Activated naive CD4-positive, alpha-beta T cell treated with anti-CD3 and anti-CD28 coated beads, Interleukin-2, amount 50 U/mL, for 24 hours (primary cell): ENCODE measurements around the gene AURKA.

Experiments
- H3K27ac Mint-ChIP-seq: one replicate; pipeline ENCODE4 v1.8.0; 2021; ENCODE audit warnings: mild to moderate bottlenecking, mixed read lengths
- H3K27me3 Mint-ChIP-seq: one replicate; pipeline ENCODE4 v1.8.0; 2021; ENCODE audit warnings: mixed read lengths
- H3K36me3 Mint-ChIP-seq: one replicate; pipeline ENCODE4 v1.8.0; 2021; ENCODE audit warnings: mixed read lengths
- H3K4me1 Mint-ChIP-seq: one replicate; pipeline ENCODE4 v1.8.0; 2021; ENCODE audit warnings: mixed read lengths
- H3K4me3 Mint-ChIP-seq: one replicate; pipeline ENCODE4 v1.8.0; 2021; ENCODE audit warnings: mild to moderate bottlenecking, mixed read lengths
- H3K9me3 Mint-ChIP-seq: one replicate; pipeline ENCODE4 v1.8.0; 2021; ENCODE audit warnings: mixed read lengths

The AURKA gene

DNA sequence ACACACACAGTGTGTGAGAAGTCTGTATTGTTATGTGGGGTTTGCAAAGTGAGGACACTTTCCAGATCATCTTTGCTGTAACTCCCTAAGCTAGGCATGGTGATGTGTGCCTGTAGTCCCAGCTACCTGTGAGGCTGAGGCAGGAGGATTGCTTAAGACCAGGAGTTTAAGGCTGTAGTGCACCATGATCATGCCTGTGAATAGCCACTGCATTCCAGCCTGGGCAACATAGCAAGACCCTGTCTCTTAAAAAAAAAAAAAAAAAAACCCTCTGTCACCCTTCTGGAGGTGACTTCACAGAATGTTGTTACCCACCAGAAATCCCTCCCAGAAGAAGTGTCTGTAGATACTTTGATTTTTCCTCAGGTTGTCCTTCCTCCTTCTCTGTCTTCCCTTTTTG is 34.9 kb upstream of the AURKA start:
- H3K9me3 Mint-ChIP-seq, result no peaks in the 10 kb centered on the region
- H3K4me1 Mint-ChIP-seq, result peaks cover 63% of the 10 kb centered on the region
- H3K4me3 Mint-ChIP-seq, result no peak overlapping the region
- H3K27ac Mint-ChIP-seq, result no peak overlapping the region
- H3K36me3 Mint-ChIP-seq, result peaks cover 10% of the 10 kb centered on the region
- no peaks in the 10 kb centered on the region for H3K27me3 Mint-ChIP-seq

DNA sequence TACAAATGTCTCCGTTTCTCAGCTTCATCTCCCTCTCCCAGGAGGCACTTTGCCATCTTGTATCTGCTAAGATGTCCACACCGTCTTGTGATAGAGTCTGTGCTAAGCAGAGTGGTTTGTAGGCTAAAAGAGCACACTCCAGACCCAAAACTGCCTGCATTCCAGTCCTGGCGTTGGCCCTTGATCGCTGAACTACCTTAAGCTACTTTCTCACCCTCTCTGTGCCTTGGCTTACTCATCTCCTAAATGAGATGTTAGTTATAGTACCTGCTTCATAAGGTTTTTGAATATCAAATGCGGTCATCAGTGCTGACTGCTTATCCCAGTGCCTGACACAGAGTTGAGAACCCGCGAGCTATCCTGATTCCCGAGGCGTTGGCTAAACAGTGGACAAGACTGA is 34.0 kb upstream of the AURKA start:
- H3K9me3 Mint-ChIP-seq, result no peaks in the 10 kb centered on the region
- no peak overlapping the region for H3K4me3 Mint-ChIP-seq
- H3K27me3 Mint-ChIP-seq, result no peaks in the 10 kb centered on the region
- H3K4me1 Mint-ChIP-seq, result peaks cover 66% of the 10 kb centered on the region
- H3K36me3 Mint-ChIP-seq, result peaks cover 8% of the 10 kb centered on the region
- no peak overlapping the region for H3K27ac Mint-ChIP-seq

DNA sequence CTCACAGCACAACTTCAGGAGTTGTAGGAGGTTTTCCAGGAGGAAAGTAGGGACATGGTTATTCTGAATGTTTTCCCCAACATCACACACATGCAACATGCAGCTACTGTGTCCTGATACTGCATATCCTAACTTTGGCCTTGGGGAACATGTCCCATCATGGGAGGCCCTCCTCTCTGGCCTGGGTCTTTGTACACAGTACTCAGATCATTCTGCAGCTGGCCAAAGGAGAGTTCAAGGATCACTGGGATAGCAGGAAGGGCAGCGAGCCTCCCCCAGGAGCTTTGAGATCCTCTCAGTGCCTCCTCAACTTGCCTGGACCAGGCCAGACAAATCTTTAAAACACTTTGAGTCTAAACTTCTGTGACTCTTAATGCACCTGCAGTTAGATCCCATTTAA is 32.9 kb upstream of the AURKA start:
- Mint-ChIP-seq H3K36me3 (peaks cover 8% of the 10 kb centered on the region), H3K4me3 (no peak overlapping the region), H3K9me3 (no peaks in the 10 kb centered on the region), H3K4me1 (peaks cover 64% of the 10 kb centered on the region), H3K27ac (peak overlapping the region; percentile 46), H3K27me3 (no peaks in the 10 kb centered on the region)

DNA sequence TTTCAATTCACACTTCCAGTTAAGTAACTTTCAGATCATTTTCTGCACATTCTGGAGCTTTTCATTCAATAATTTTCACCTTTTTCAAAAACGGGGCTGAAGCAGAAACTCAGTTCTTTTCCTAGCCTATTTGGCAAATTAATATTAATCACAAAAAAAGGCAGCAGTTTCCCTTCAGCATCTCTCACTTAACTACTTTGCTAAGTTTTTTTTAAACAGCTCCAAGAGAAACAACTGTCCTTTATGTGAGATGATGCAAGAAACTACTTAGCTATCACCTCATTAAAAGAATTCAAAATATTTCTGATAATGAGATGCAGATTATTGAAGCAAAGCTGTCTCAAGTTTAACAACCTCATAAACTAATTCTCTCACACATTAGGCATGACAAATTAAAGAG is 31.9 kb upstream of the AURKA start:
- no peaks in the 10 kb centered on the region for H3K27me3 Mint-ChIP-seq

DNA sequence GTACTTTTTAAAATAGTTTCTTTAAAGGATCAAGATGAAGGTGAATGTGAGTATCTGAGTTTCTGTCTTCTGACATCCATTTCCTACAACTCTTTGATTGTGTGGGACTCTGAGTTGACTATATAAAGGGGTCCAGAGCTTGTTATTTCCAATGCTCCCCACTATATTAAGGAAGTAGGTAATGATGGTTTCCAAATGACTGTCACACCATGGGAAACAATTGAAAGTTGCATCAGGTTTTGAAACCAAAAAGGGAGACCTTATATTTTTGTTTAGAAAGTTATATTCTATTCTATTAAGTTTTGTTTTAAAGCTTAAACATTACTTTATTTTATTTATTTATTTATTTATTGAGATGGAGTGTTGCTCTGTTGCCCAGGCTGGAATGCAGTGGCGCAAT is 31.2 kb upstream of the AURKA start:
- H3K4me1 Mint-ChIP-seq, result peaks cover 60% of the 10 kb centered on the region
- peaks cover 11% of the 10 kb centered on the region for H3K36me3 Mint-ChIP-seq
- no peaks in the 10 kb centered on the region for H3K27me3 Mint-ChIP-seq
- H3K27ac Mint-ChIP-seq, result peak overlapping the region; percentile 81
- no peaks in the 10 kb centered on the region for H3K9me3 Mint-ChIP-seq
- no peak overlapping the region for H3K4me3 Mint-ChIP-seq

More for the DNA sequence above, 31.9 kb upstream of the AURKA start:
- H3K9me3 Mint-ChIP-seq, result no peaks in the 10 kb centered on the region
- H3K36me3 Mint-ChIP-seq, result peaks cover 10% of the 10 kb centered on the region
- no peak overlapping the region for H3K4me3 Mint-ChIP-seq
- H3K27ac Mint-ChIP-seq, result no peak overlapping the region
- peaks cover 59% of the 10 kb centered on the region for H3K4me1 Mint-ChIP-seq

DNA sequence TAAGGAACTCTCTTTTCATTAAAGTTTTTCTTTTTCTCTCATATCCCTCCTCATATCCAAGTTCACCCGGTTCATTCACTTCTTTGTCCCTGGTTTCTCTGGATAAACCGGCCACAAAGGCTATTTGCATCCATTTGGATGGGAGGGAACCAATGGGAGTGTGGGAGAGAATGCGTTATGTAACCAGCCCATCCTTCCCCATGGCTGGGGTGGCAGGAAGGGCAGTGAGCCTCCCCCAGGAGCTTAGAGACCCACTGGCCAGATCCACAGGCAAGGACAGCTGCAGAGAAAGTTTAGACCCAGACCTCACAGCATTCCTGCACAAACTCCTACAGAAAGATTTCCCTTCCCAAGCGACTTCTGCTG is 30.8 kb upstream of the AURKA start:
- Mint-ChIP-seq H3K27me3 (no peaks in the 10 kb centered on the region), H3K36me3 (peaks cover 8% of the 10 kb centered on the region), H3K4me1 (peaks cover 60% of the 10 kb centered on the region), H3K27ac (peak overlapping the region; percentile 81), H3K4me3 (peak overlapping the region; percentile 67), H3K9me3 (no peaks in the 10 kb centered on the region)

DNA sequence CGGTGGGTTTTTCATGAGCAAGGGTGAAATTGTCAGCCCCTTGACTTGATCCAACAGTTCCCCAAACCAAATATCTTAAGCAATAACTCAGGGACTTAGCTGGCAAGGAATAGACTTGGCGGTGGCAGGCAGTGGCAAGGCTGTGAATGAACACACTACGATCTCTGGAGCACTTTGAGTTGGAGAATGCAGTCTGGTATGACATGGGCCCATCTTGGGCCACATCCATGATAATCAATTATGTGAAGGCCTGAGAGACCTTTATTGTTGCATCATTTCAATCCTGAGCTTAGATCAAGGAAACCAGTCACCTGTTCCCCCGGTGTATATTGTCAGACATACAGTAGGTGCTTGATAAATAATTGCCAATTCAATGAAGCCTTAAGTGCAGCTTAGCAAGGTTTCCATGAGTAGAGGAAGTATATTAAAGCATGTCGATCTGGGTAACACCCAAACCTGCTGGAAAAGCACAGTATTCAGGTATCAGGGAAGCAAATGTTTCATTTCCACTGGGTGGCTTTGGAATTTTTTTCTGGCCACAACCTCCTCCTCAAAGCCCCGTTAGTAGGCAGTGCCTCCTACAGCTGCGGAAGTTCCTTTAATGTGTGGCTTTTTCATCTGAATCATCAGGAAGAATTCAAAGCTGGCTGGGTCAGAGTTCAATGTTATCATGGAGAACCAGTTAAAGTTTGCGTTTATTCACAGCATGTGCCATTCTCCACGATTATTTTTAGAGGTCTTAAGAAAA is 30.2 kb upstream of the AURKA start:
- peak overlapping the region; percentile 19 for H3K27ac Mint-ChIP-seq
- no peaks in the 10 kb centered on the region for H3K27me3 Mint-ChIP-seq
- H3K9me3 Mint-ChIP-seq, result no peaks in the 10 kb centered on the region
- peaks cover 4% of the 10 kb centered on the region for H3K36me3 Mint-ChIP-seq
- peak overlapping the region; percentile 67 for H3K4me3 Mint-ChIP-seq
- peaks cover 60% of the 10 kb centered on the region for H3K4me1 Mint-ChIP-seq

DNA sequence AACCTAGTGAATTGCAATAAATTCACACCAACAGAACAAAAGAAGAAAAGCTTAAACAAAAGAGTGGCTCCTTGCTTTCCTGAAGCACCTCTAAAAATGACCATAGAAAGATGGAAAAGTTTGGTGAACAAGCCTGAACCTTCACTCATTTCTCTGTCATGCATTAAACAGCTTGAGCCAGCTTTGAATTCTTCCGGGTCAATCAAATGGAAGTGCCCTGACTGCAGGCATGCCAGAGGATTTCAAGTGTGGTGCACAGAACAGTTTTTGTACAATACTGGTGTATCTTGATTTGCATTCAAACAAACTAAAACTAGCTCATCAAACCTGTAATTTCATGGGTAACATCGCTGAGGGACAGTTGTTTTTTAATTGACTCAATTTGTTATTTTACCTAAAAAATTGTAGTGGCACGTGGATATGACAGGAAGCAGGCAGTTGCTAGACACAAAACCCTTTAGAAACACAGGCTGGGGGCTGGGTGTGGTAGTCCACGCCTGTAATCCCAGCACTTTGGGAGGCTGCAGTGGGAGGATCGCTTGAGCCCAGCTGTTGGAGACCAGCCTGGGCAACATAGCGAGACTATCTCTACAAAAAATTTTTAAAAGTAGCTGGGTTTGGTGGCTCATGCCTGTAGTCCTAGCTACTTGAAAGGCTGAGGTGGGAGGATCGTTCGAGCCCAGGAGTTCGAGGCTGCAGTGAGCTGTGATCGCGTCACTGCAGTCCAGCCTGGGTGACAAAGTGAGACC is 29.1 kb upstream of the AURKA start:
- Mint-ChIP-seq H3K9me3 (no peaks in the 10 kb centered on the region), H3K4me1 (peaks cover 68% of the 10 kb centered on the region), H3K27ac (peak overlapping the region; percentile 82), H3K4me3 (peak overlapping the region; percentile 55), H3K27me3 (no peaks in the 10 kb centered on the region), H3K36me3 (peaks cover 2% of the 10 kb centered on the region)

DNA sequence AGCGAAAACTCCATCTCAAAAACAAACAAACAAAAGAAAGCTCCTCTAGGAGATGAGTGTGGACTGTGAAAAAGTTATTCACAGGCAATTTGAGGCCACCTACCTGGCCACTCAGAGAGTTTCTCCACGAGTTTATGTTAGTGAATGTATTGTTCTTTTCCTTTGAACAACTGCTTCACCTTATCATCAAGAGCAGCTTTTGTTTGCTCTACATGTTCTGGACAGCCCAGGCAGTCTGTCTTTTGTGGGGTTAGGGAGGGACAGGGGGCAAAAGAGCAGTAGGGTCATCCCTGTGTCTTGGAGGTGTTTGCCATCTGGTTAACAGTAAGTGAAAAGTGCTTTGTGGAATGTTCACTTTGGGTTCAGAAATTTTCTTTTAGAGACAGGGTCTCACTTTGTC is 28.0 kb upstream of the AURKA start:
- H3K4me1 Mint-ChIP-seq, result peaks cover 70% of the 10 kb centered on the region
- H3K27ac Mint-ChIP-seq, result peak overlapping the region; percentile 17
- peaks cover 2% of the 10 kb centered on the region for H3K36me3 Mint-ChIP-seq
- peak overlapping the region; percentile 19 for H3K4me3 Mint-ChIP-seq
- no peaks in the 10 kb centered on the region for H3K9me3 Mint-ChIP-seq
- H3K27me3 Mint-ChIP-seq, result no peaks in the 10 kb centered on the region

DNA sequence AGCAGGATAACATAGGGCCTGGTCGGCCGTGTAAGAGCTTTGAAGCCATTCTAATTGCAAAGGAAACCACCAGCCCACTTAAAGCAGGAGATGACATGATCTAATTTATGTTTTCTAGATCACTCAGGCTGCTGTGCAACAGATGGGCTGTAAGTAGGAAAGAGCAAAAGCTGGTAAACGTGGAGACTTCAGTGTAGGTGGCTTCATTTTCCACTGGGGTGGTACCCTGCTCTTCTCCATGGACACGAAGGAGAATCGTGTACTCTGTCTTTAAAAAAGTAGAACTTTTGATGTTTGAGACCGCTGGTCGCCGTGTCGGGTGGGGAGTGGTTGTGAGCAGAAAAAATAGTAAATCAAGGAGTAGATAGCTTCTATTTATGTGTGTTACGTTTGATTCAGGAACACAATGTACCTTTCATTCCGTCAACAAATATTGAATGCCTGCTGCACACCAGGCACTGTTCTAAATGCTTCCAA is 26.4 kb upstream of the AURKA start:
- Mint-ChIP-seq H3K36me3 (peaks cover 5% of the 10 kb centered on the region), H3K4me1 (peaks cover 85% of the 10 kb centered on the region), H3K9me3 (no peaks in the 10 kb centered on the region), H3K27ac (peak overlapping the region; percentile 94), H3K4me3 (peak overlapping the region; percentile 74), H3K27me3 (no peaks in the 10 kb centered on the region)

DNA sequence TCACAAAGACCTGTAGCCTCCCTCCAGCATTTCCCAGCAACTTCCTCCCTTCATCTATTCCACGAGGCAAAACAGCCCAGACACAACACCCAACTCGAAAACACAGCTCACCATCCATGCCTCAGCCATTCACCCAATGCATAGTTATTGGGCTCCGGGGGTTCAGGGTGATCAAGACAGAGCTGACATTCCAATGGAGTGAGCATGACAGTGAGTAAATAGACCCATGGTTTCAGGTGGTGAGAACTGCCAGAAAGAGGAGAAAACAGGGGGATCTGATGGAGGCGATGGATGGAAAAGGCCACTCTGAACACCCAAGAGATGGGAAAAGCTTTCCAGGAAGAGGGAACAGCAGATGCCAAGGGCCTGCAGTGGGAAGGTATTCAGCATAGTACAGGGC is 25.9 kb upstream of the AURKA start:
- Mint-ChIP-seq H3K9me3 (no peaks in the 10 kb centered on the region), H3K4me3 (peak overlapping the region; percentile 74), H3K27ac (peak overlapping the region; percentile 94), H3K36me3 (peaks cover 5% of the 10 kb centered on the region), H3K27me3 (no peaks in the 10 kb centered on the region), H3K4me1 (peaks cover 86% of the 10 kb centered on the region)

DNA sequence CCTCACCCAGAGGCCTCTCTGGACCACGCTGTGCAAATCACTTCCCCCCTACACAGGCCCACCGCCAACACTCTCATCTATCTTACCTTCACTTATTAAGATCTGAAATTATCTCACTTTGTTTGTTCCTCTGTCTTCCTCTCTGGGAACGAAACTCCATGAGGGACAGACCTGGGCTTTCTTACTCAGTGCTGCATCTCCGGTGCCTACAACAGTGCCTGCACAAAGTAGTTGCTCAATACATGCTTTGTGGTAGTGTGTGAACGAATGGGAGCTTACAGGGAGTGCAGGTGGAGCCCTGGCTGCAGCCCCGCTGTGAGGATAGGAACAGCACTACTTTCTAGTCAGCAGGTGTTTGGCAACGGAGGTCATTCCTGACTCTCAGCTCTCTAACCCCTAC is 25.4 kb upstream of the AURKA start:
- H3K4me3 Mint-ChIP-seq, result peak overlapping the region; percentile 12
- H3K4me1 Mint-ChIP-seq, result peaks cover 86% of the 10 kb centered on the region
- H3K27ac Mint-ChIP-seq, result peak overlapping the region; percentile 94
- H3K27me3 Mint-ChIP-seq, result no peaks in the 10 kb centered on the region
- no peaks in the 10 kb centered on the region for H3K9me3 Mint-ChIP-seq
- peaks cover 5% of the 10 kb centered on the region for H3K36me3 Mint-ChIP-seq

DNA sequence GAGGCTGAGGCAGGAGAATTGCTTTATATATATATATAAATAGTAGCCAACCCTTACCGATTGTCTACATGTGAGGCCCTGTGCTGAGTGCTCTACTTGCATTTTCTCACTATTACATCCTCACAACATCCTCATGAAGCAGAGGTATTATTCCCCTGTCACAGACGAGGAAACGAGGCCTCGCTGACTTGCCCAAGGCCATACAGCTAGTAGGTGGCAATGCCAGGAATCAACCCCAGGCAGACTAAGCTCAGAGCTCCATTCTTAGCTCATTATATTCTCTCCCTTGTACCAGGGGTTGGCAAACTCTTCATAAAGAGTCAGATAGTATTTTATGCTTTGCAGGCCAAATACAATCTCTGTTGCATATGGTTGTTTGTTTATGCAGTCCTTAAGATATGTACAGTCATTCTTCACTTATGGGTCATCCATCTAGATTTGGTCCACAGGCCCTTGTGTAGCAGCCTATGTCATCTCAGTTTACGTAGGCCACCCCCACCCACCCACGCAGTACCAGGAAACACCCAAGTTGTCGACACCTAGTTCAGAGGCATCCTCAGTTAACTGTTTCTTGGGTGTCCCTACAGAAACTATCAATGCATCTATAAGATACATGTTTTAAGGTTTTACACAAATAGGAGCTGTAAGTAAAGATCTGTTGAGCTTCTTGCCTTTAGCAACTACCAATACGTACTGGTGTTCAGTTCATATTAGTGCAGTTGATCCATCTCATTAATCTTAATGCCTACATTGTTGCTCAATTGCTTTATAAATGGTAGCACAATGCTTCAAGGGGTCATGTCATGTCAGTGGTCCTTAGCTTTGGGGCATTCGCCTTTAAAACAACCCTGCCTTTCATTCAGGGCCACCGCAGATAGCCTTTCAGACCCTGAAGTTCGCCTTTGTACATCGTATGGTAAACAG is 23.1 kb upstream of the AURKA start:
- H3K36me3 Mint-ChIP-seq, result peaks cover 5% of the 10 kb centered on the region
- H3K4me1 Mint-ChIP-seq, result peaks cover 84% of the 10 kb centered on the region
- H3K4me3 Mint-ChIP-seq, result peak overlapping the region; percentile 80
- H3K27me3 Mint-ChIP-seq, result no peaks in the 10 kb centered on the region
- peak overlapping the region; percentile 91 for H3K27ac Mint-ChIP-seq
- no peaks in the 10 kb centered on the region for H3K9me3 Mint-ChIP-seq

DNA sequence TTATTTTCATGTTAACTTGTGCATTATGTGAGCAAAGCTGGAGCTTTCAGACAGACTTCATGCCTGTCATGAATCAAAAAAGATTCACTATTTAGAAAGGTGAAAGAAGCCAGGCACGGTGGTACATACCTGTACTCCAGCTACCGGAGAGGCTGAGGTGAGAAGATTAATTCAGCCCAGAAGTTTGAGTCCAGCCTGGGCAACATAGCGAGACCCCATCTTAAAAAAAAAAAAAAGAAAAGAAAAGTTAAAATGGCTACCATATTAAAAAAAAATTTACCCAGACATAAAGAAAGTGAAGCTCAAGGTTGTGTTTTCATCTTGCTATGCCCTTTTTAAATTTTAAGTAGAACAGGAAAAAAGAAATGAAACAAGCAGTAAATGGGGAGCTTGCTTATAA is 20.9 kb upstream of the AURKA start:
- Mint-ChIP-seq H3K27me3 (no peaks in the 10 kb centered on the region), H3K36me3 (peaks cover 5% of the 10 kb centered on the region), H3K4me1 (peaks cover 71% of the 10 kb centered on the region), H3K4me3 (peak overlapping the region; percentile 86), H3K9me3 (no peaks in the 10 kb centered on the region), H3K27ac (peak overlapping the region; percentile 97)

DNA sequence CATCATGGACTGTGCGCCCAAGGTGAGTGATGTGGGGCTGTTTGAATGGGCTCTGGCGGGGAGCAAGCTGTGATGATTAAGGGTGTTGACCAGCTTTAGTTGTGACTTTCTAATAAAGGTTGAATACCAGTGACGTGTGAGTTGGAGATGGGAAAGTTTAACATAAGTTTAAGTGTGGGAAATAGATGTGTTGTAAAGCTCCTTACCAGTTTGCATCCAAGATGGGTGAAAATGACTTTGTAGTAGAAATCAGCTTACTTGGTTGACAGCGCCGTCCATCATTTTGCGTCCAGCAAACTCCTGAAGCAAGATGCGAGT is 20.4 kb upstream of the AURKA start:
- no peaks in the 10 kb centered on the region for H3K27me3 Mint-ChIP-seq
- H3K27ac Mint-ChIP-seq, result peak overlapping the region; percentile 97
- peaks cover 66% of the 10 kb centered on the region for H3K4me1 Mint-ChIP-seq
- no peaks in the 10 kb centered on the region for H3K9me3 Mint-ChIP-seq
- peaks cover 7% of the 10 kb centered on the region for H3K36me3 Mint-ChIP-seq
- peak overlapping the region; percentile 86 for H3K4me3 Mint-ChIP-seq
